Camera-type eye (tissue), 1 donor: Measurements from ENCODE around the gene HEPN1. TPM values are rescaled to one million over a fixed set of nuclear protein-coding genes. Genes with fewer than 3 reads are reported as not detected.

ENCODE experiments used
- total RNA-seq: library from RNA; depleted of rRNA; stranded (reverse); fragments of >200 nt; gene quantifications from one replicate; pipeline ENCODE4 v1.2.3, GENCODE V29; 2014

HEPN1 gene
- total RNA-seq = not detected

DNA sequence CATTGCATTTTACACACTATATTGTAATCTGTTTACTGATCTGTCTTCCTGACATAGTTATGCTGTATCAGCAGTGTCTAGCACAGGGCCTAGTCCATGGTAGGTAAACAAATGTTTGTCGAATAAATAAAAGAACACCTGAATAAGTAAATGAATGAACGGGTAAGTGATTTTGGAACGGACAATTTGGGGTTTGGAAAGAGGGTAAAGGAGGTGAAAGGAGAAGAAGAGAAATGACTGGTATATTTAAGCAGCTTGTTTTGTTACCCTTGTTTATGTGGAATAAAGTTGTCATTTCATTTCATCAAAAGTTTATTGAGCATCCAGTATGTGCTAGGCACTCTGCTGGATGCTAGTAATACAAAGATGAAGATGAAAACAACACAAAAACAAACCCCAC, at the start of gene HEPN1:
TSS of gene HEPN1 (plus strand) at position 301 of the 400 bp plus-strand sequence.

DNA sequence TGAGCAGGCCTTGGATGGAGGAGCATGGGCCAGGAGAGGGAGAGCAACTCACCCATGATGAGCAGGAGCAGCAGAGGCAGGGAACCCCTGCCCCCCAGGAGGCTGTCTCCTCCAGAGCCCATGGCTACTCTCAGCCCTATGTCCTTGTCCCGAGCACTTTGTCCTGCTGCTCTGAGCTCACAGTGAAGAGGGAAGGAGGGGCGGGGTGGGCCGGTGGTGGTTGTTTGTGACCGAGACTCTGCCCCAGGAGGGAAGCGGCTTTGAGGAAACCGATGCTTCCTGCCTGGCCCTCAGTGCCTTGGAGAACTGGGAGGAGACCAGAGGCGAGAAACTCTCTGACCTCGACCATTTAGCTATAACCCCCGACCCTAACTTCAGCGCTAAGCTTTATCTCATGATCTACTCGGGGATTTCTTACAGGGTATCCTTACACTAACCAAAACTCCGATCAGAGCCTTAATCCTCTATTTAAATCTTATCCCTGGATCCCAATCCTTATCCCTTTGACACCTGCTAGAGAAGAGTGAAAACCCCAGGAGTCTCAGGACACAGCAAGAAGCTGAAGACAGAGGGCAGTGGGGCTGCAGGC, 21.3 kb upstream of the HEPN1 start, which contains the start of gene ROBO4:
TSS of gene ROBO4 (minus strand) at position 192 of the 589 bp plus-strand sequence. CDS start at position 122, 70 bp downstream.

GRCh38 chr11:124935548-124936514, 16.8 kb downstream of the HEPN1 start, which contains the start of gene HEPACAM:
Gene HEPACAM (minus strand): TSS chr11:124936047. CDS start chr11:124936006, 41 bp downstream.

DNA sequence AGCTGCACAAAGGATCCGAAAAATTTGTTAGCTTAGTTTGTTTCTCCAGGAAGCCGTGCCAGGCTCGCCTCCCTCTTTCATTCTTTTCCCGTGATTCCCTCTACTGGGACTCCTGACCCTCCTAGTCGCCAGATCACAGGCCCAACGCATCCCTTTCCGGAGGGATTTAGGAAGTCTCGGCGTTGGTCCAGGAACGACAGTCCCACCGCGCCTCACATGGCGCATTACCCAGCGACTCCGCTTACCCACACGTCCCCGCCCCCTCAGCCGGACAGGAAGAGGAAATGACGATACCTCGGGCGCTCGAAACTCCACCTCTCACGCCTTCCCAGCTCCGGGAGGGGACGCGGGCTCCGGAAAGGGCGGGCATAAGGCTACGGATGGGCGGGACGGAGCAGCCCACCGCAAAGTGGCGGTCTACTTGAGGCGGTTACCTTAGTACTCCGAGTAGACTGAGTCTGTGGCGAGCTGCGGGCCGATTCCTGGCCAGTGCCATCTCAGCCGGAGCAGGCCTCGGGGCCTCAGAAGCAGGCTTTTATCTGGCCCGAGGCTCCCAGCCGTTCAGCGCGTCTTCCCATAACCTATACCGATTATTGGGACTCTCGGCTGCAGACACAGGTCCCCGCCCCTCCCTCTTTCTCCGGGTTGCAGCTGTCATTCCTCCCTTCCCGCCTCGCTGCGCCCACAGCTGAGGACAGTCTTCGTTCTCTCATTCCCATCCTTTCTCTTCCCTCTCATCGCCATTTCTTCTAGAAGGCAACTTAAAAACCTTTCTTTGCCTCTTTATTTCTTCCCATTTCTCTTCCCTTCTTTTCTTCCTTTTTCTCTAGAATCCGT, 34.9 kb downstream of the HEPN1 start, which contains the start of gene CCDC15:
TSS of gene CCDC15 (plus strand) at position 450 of the 837 bp plus-strand sequence. CDS start 531 bp downstream, outside the sequence.

Other genes starting within 250 kb of the HEPN1 start
- gene SIAE, start 245.5 kb upstream of the HEPN1 start, total RNA-seq = 7.4 TPM
- gene SPA17, start 245.3 kb upstream of the HEPN1 start, total RNA-seq = 7.8 TPM
- gene NRGN, start 179.3 kb upstream of the HEPN1 start, total RNA-seq = 1.2 TPM
- gene VSIG2, start 167.0 kb upstream of the HEPN1 start, total RNA-seq = 0.55 TPM
- gene ESAM, start 157.0 kb upstream of the HEPN1 start, total RNA-seq = 25.6 TPM
- 36.9 TPM for gene MSANTD2, start 118.8 kb upstream of the HEPN1 start, total RNA-seq
- gene ROBO3, start 53.8 kb upstream of the HEPN1 start, total RNA-seq = 17.6 TPM
- gene ROBO4, start 21.4 kb upstream of the HEPN1 start, total RNA-seq = 17.7 TPM
- 1.1 TPM for gene HEPACAM, start 16.8 kb downstream of the HEPN1 start, total RNA-seq
- gene CCDC15, start 35.0 kb downstream of the HEPN1 start, total RNA-seq = 5.2 TPM
- 2.5 TPM for gene SLC37A2, start 144.1 kb downstream of the HEPN1 start, total RNA-seq
- gene TMEM218, start 192.4 kb downstream of the HEPN1 start, total RNA-seq = 46.2 TPM
- 9.7 TPM for gene PKNOX2, start 245.5 kb downstream of the HEPN1 start, total RNA-seq